Natural killer cell (primary cell): Measurements from ENCODE around the gene TMEM145. TPM values are rescaled to one million over a fixed set of nuclear protein-coding genes. Genes with fewer than 3 reads are reported as not detected.

Source experiments
- ATAC-seq, 3 donors: fragments of 150-1000 bp in 2 of 3; fragments of 200-7000 bp in 1 of 3; cut with Tn5 transposase; 1 replicate in 1 of 3; 2 replicates in 2 of 3; pipeline ENCODE4 v1.10.0; 2021; ENCODE audit warnings: mild to moderate bottlenecking in 2 of 3, moderate library complexity in 2 of 3
- DNase-seq, 2 donors: peaks; one replicate each; pipeline versions ENCODE4 v3.0.0 to v3.0.0-alpha.2; 2013 to 2021; ENCODE audit warnings: mixed read lengths in 1 of 2
- H3K27ac ChIP-seq: one replicate; pipeline ENCODE4 v1.5.1; 2013; ENCODE audit warnings: mild to moderate bottlenecking, low read length
- H3K27me3 ChIP-seq: one replicate; pipeline ENCODE4 v1.6.1; 2013; ENCODE audit warnings: low read length; ENCODE audit not compliant: control insufficient read depth, insufficient read depth
- H3K36me3 ChIP-seq: one replicate; pipeline ENCODE4 v1.6.1; 2013; ENCODE audit warnings: low read length; ENCODE audit not compliant: control insufficient read depth, insufficient read depth
- H3K4me1 ChIP-seq: one replicate; pipeline ENCODE4 v1.6.1; 2013; ENCODE audit warnings: low read length; ENCODE audit not compliant: control insufficient read depth, insufficient read depth
- H3K4me3 ChIP-seq: one replicate; pipeline ENCODE4 v1.5.1; 2013; ENCODE audit warnings: low read length
- H3K9me3 ChIP-seq: one replicate; pipeline ENCODE4 v1.6.1; 2013; ENCODE audit warnings: low read length; ENCODE audit not compliant: control insufficient read depth, insufficient read depth
- H3K27ac Mint-ChIP-seq, 2 donors: one replicate each; pipeline ENCODE4 v1.8.0; 2022; ENCODE audit warnings: mild to moderate bottlenecking in 2 of 2, mixed read lengths in 2 of 2, moderate library complexity in 1 of 2
- H3K27me3 Mint-ChIP-seq, 2 donors: one replicate each; pipeline ENCODE4 v1.8.0; 2022; ENCODE audit warnings: low read depth in 2 of 2, mixed read lengths in 2 of 2
- H3K36me3 Mint-ChIP-seq: one replicate; pipeline ENCODE4 v1.8.0; 2022; ENCODE audit warnings: mixed read lengths
- H3K4me1 Mint-ChIP-seq, 2 donors: one replicate each; pipeline ENCODE4 v1.8.0; 2022; ENCODE audit warnings: mixed read lengths in 2 of 2
- H3K4me3 Mint-ChIP-seq: one replicate; pipeline ENCODE4 v1.8.0; 2022; ENCODE audit warnings: mild to moderate bottlenecking, moderate library complexity, mixed read lengths
- H3K9me3 Mint-ChIP-seq, 2 donors: one replicate each; pipeline ENCODE4 v1.8.0; 2022; ENCODE audit warnings: mixed read lengths in 2 of 2
- CTCF ChIP-seq: fragments of 200-600 bp; IDR thresholded peaks from one replicate; pipeline ENCODE4 v1.8.0; 2022; ENCODE audit warnings: antibody characterized with exemption
- WGBS: methylation state at CpG from one replicate; pipeline ENCODE4 v1.1.7; 2013; ENCODE audit warnings: missing lambda C conversion rate; ENCODE audit not compliant: insufficient coverage; 5-methylcytosine and 5-hydroxymethylcytosine counted together
- intact Hi-C: fragments of 100-400 bp; cut with micrococcal nuclease; formaldehyde crosslinking; loops from one replicate; pipeline ENCODE4 v1.14.2; 2022
- total RNA-seq, 4 donors: library from RNA; stranded (reverse); fragments of 120-200 nt in 1 of 4; gene quantifications; one replicate each; pipeline versions ENCODE4 v1.2.3 to v1.2.4, GENCODE V29; 2013 to 2022

The TMEM145 gene
- total RNA-seq, 3 donors from 2014 or later (not counting 1 experiment from before 2014, with no cell fraction given), result not detected

DNA sequence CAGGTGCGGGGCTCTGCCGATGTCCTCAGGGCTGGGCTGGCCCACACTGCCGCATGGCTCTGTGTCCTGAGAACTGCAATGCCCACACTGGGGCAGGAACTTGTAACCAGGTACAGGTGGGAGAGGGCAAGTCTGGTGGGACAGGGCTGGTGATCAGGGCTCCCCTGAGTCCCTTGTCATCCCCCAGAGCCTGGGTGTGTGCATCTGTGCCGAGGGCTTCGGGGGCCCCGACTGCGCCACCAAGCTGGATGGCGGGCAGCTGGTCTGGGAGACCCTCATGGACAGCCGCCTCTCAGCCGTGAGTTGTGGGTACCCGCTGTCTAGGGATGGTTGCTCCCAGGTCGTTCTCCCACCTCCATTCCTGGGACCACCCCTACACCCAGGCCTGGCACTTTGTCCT is 42.8 kb downstream of the TMEM145 start:
- Mint-ChIP-seq H3K27me3 (no peaks in the 10 kb centered on the region), H3K27ac (no peak overlapping the region), H3K36me3 (no peaks in the 10 kb centered on the region), H3K4me1 (peaks cover 0 to 5% of the 10 kb centered on the region in 2 donors), H3K9me3 (no peaks in the 10 kb centered on the region), H3K4me3 (no peak overlapping the region)
- intact Hi-C loops, result no loop called here
- Histone ChIP-seq H3K4me1 (peaks cover 4% of the 10 kb centered on the region), H3K27ac (no peak overlapping the region), H3K4me3 (no peak overlapping the region), H3K27me3 (no peaks in the 10 kb centered on the region), H3K9me3 (no peaks in the 10 kb centered on the region), H3K36me3 (peaks cover 15% of the 10 kb centered on the region)
- WGBS, result 95% methylated on average over 12 of the region's 12 CpGs
- no peak for ATAC-seq
- TF ChIP-seq CTCF, result no peak
- no peak for DNase-seq

GRCh38 chr19:42356686-42357085 is 43.6 kb downstream of the TMEM145 start:
- TF ChIP-seq CTCF, result no peak
- ATAC-seq (no peak), DNase-seq (no peak)
- H3K27ac Mint-ChIP-seq, result no peak overlapping the region
- no peaks in the 10 kb centered on the region for H3K36me3 Mint-ChIP-seq
- peaks cover 4% of the 10 kb centered on the region for H3K4me1 ChIP-seq
- intact Hi-C loops, result no loop called here
- H3K4me3 ChIP-seq, result no peak overlapping the region
- 97% methylated on average over 15 of the region's 15 CpGs for WGBS
- H3K27ac ChIP-seq, result no peak overlapping the region
- peaks cover 15% of the 10 kb centered on the region for H3K36me3 ChIP-seq
- no peaks in the 10 kb centered on the region for H3K9me3 Mint-ChIP-seq
- no peaks in the 10 kb centered on the region for H3K9me3 ChIP-seq
- no peak overlapping the region for H3K4me3 Mint-ChIP-seq
- no peaks in the 10 kb centered on the region for H3K27me3 Mint-ChIP-seq
- H3K4me1 Mint-ChIP-seq, result peaks cover 0 to 5% of the 10 kb centered on the region in 2 donors
- no peaks in the 10 kb centered on the region for H3K27me3 ChIP-seq

- TF ChIP-seq CTCF, result no peak
- Histone ChIP-seq H3K27ac (no peak overlapping the region), H3K9me3 (no peaks in the 10 kb centered on the region), H3K36me3 (peaks cover 15% of the 10 kb centered on the region), H3K4me1 (peaks cover 4% of the 10 kb centered on the region), H3K27me3 (no peaks in the 10 kb centered on the region), H3K4me3 (no peak overlapping the region)
- ATAC-seq (no peak), DNase-seq (no peak)
- Mint-ChIP-seq H3K27me3 (no peaks in the 10 kb centered on the region), H3K36me3 (no peaks in the 10 kb centered on the region), H3K9me3 (no peaks in the 10 kb centered on the region), H3K27ac (no peak overlapping the region), H3K4me1 (peaks cover 0 to 5% of the 10 kb centered on the region in 2 donors), H3K4me3 (no peak overlapping the region)
- intact Hi-C loops, result no loop called here
- WGBS, result 92% methylated on average over 12 of the region's 12 CpGs
Measured at GRCh38 chr19:42357290-42357689, 44.2 kb downstream of the TMEM145 start.

DNA sequence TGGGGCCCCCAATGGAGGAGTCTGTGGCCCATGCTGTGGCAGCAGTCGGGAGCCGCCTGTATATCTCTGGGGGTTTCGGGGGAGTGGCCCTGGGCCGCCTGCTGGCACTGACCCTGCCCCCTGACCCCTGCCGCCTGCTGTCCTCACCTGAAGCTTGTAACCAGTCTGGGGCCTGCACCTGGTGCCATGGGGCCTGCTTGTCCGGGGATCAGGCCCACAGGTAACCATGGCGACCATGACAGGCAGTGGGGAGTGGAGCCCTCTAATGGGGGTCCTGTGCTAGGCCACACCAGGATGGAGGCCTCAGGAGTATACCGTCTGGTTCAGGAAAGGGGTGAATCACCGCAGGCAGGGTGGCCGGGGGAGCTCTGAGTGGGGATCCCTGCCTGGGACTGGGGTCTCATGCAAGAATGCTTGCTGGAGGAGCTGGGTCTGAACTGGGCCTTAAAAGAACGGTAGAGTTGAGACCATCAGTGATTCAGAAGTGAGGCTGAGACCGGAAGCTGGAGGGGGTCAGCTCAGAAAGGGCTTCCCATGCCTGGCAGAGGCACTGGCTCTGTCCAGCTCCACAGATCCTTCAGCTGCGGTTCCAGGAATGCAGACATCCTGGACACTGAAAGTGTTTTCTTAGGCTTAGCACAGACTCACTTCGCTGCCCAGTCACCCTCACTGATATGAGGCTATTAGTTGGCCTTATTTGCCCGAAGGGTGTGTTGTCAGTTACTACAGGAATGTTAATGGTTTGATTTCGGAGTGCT is 47.9 kb downstream of the TMEM145 start:
- H3K9me3 ChIP-seq, result no peaks in the 10 kb centered on the region
- no peaks in the 10 kb centered on the region for H3K9me3 Mint-ChIP-seq
- no peak for ATAC-seq
- no peak overlapping the region for H3K4me3 Mint-ChIP-seq
- 93% methylated on average over 15 of the region's 16 CpGs for WGBS
- peaks cover 9% of the 10 kb centered on the region for H3K36me3 ChIP-seq
- intact Hi-C loops, result no loop called here
- no peak overlapping the region for H3K4me3 ChIP-seq
- H3K27me3 ChIP-seq, result no peaks in the 10 kb centered on the region
- no peaks in the 10 kb centered on the region for H3K27me3 Mint-ChIP-seq
- no peaks in the 10 kb centered on the region for H3K4me1 Mint-ChIP-seq
- H3K27ac Mint-ChIP-seq, result peak overlapping the region in 1 of 2 donors; percentile 14
- TF ChIP-seq CTCF, result no peak
- H3K36me3 Mint-ChIP-seq, result peaks cover 6% of the 10 kb centered on the region
- DNase-seq, result no peak
- peaks cover 14% of the 10 kb centered on the region for H3K4me1 ChIP-seq
- no peak overlapping the region for H3K27ac ChIP-seq
